GM19351 (cell line): ENCODE data around the gene UFSP1.

Experiments
- ATAC-seq: cut with Tn5 transposase; IDR thresholded peaks from one replicate; pipeline ENCODE4 v1.9.1; 2021; ENCODE audit warnings: mild to moderate bottlenecking, moderate library complexity; ENCODE audit not compliant: unreplicated experiment

UFSP1 gene

GRCh38 chr7:100882785-100883526 is 6.6 kb downstream of the UFSP1 start:
- no peak for ATAC-seq

GRCh38 chr7:100882201-100882600 is 7.3 kb downstream of the UFSP1 start:
- ATAC-seq: no peak

GRCh38 chr7:100881136-100881535 is 8.4 kb downstream of the UFSP1 start:
- no peak for ATAC-seq

GRCh38 chr7:100880645-100881044 is 8.9 kb downstream of the UFSP1 start:
- no peak for ATAC-seq

- ATAC-seq: no peak
Observed at GRCh38 chr7:100879685-100880261, 9.7 kb downstream of the UFSP1 start.

GRCh38 chr7:100878685-100879084 is 10.8 kb downstream of the UFSP1 start:
- no peak for ATAC-seq

- ATAC-seq: no peak
Observed at GRCh38 chr7:100878013-100878412, 11.5 kb downstream of the UFSP1 start.

GRCh38 chr7:100875356-100875751 is 14.2 kb downstream of the UFSP1 start:
- peak; percentile 41 for ATAC-seq

GRCh38 chr7:100874577-100875355 is 14.7 kb downstream of the UFSP1 start, which contains the start of gene SRRT:
SRRT (plus strand) TSS chr7:100875103; CDS start chr7:100875591, 488 bp downstream.
- ATAC-seq: peak; percentile 91

GRCh38 chr7:100874300-100874576 is 15.3 kb downstream of the UFSP1 start:
- ATAC-seq: no peak

GRCh38 chr7:100873599-100874299 is 15.8 kb downstream of the UFSP1 start:
- ATAC-seq: no peak

GRCh38 chr7:100867776-100868485 is 21.6 kb downstream of the UFSP1 start:
- peak; percentile 34 for ATAC-seq

- ATAC-seq: peak; percentile 62
Observed at GRCh38 chr7:100867040-100867775, 22.3 kb downstream of the UFSP1 start, which contains the start of gene TRIP6. TRIP6 (plus strand) TSS chr7:100867387; CDS start chr7:100867498, 111 bp downstream.

- no peak for ATAC-seq
Observed at GRCh38 chr7:100866729-100867039, 22.8 kb downstream of the UFSP1 start.

- no peak for ATAC-seq
Observed at GRCh38 chr7:100865938-100866728, 23.4 kb downstream of the UFSP1 start.

GRCh38 chr7:100865372-100865911 is 24.1 kb downstream of the UFSP1 start:
- ATAC-seq: no peak

- no peak for ATAC-seq
Observed at GRCh38 chr7:100864263-100864845, 25.2 kb downstream of the UFSP1 start.

- ATAC-seq: no peak
Observed at GRCh38 chr7:100863406-100863950, 26.0 kb downstream of the UFSP1 start.
